CD4-positive, alpha-beta T cell (primary cell): Measurements from ENCODE around the gene CXCL17. TPM values are rescaled to one million over a fixed set of nuclear protein-coding genes. Genes with fewer than 3 reads are reported as not detected.
A peak's percentile ranks its signal among the peaks of the same experiment; 100 is the strongest.

Experiments
- ATAC-seq: fragments of 200-7000 bp; cut with Tn5 transposase; one replicate; pipeline ENCODE4 v1.10.0; 2022; ENCODE audit warnings: mild to moderate bottlenecking; ENCODE audit not compliant: poor library complexity
- CTCF ChIA-PET: fragments of 350-600 bp; sonication (Branson Sonifier 250); formaldehyde crosslinking; loops from one replicate; lab custom pipeline; 2021; ENCODE audit warnings: antibody characterized with exemption, inconsistent platforms; lab: Charles Lee
- POLR2A ChIA-PET: fragments of 350-600 bp; sonication (Branson Sonifier 250); formaldehyde crosslinking; loops from one replicate; lab custom pipeline; 2021; ENCODE audit warnings: antibody characterized with exemption, inconsistent platforms; lab: Charles Lee
- DNase-seq, 14 experiments: peaks; one replicate each; pipeline ENCODE4 v3.0.0-alpha.2; 2013 to 2020; ENCODE audit warnings: mixed read lengths in 2 of 14
- H3K27ac ChIP-seq, 2 donors: one replicate each; pipeline versions ENCODE4 v1.5.1 to v1.7.0; 2013; ENCODE audit warnings: low read length in 2 of 2, low read depth in 1 of 2, mild to moderate bottlenecking in 1 of 2
- H3K27me3 ChIP-seq, 2 experiments: 1 replicate in 1 of 2; 2 replicates in 1 of 2; pipeline versions ENCODE4 v1.6.1 to v1.7.0; 2013; ENCODE audit warnings: low read length in 2 of 2, control low read depth in 1 of 2, mild to moderate bottlenecking in 1 of 2, moderate library complexity in 1 of 2; ENCODE audit not compliant: insufficient read depth in 2 of 2, control insufficient read depth in 1 of 2
- H3K36me3 ChIP-seq: one replicate; pipeline ENCODE4 v1.6.1; 2013; ENCODE audit warnings: low read length, control low read depth; ENCODE audit not compliant: insufficient read depth
- H3K4me1 ChIP-seq: one replicate; pipeline ENCODE4 v1.6.1; 2013; ENCODE audit warnings: low read length, control low read depth; ENCODE audit not compliant: insufficient read depth
- H3K4me3 ChIP-seq: one replicate; pipeline ENCODE4 v1.5.1; 2013; ENCODE audit warnings: mild to moderate bottlenecking, low read length, moderate library complexity
- H3K9me3 ChIP-seq, 2 experiments: 1 replicate in 1 of 2; 2 replicates in 1 of 2; pipeline versions ENCODE4 v1.6.1 to v1.7.0; 2013; ENCODE audit warnings: low read length in 2 of 2, mild to moderate bottlenecking in 2 of 2, control low read depth in 1 of 2, moderate library complexity in 1 of 2; ENCODE audit not compliant: control insufficient read depth in 1 of 2, insufficient read depth in 1 of 2
- H3K27ac Mint-ChIP-seq: one replicate; pipeline ENCODE4 v1.8.0; 2020; ENCODE audit warnings: mixed read lengths
- H3K27me3 Mint-ChIP-seq: one replicate; pipeline ENCODE4 v1.8.0; 2021; ENCODE audit warnings: mixed read lengths
- H3K36me3 Mint-ChIP-seq: one replicate; pipeline ENCODE4 v1.8.0; 2021; ENCODE audit warnings: low read depth, mixed read lengths
- H3K4me1 Mint-ChIP-seq: one replicate; pipeline ENCODE4 v1.8.0; 2021; ENCODE audit warnings: low read depth, mixed read lengths
- H3K4me3 Mint-ChIP-seq: one replicate; pipeline ENCODE4 v1.8.0; 2020; ENCODE audit warnings: mild to moderate bottlenecking, mixed read lengths
- H3K9me3 Mint-ChIP-seq: one replicate; pipeline ENCODE4 v1.8.0; 2020; ENCODE audit warnings: mixed read lengths
- CTCF ChIP-seq: fragments of 200-600 bp; IDR thresholded peaks from one replicate; pipeline ENCODE4 v1.8.0; 2022; ENCODE audit warnings: antibody characterized with exemption, mild to moderate bottlenecking
- intact Hi-C, 2 experiments: fragments of 100-400 bp; cut with DNase I in 1 of 2; cut with micrococcal nuclease in 1 of 2; formaldehyde crosslinking; loops; one replicate each; pipeline versions ENCODE4 v1.15.1 to v1.9.0; 2023 to 2025; cut with DNase I, micrococcal nuclease
- total RNA-seq, 174 experiments: library from RNA in 2 of 174; stranded (reverse) in 2 of 174; gene quantifications; one replicate each; pipeline ENCODE4 v1.2.3 and lab custom pipeline; 2021 to 2026

The CXCL17 gene
- total RNA-seq, 2 experiments from 2014 or later: not detected

GRCh38 chr19:42412227-42412626 is 30.5 kb downstream of the CXCL17 start:
- no peak for DNase-seq
- Mint-ChIP-seq H3K27ac (no peak overlapping the region), H3K36me3 (peaks cover 26% of the 10 kb centered on the region), H3K27me3 (no peaks in the 10 kb centered on the region), H3K4me3 (no peak overlapping the region), H3K4me1 (peaks cover 4% of the 10 kb centered on the region), H3K9me3 (no peaks in the 10 kb centered on the region)
- H3K4me1 ChIP-seq: peaks cover 3% of the 10 kb centered on the region
- peaks cover 24% of the 10 kb centered on the region for H3K36me3 ChIP-seq
- ChIA-PET CTCF (no interaction called here), POLR2A (no interaction called here)
- H3K9me3 ChIP-seq: no peaks in the 10 kb centered on the region
- no peaks in the 10 kb centered on the region for H3K27me3 ChIP-seq
- intact Hi-C loops: no loop called here
- no peak overlapping the region for H3K4me3 ChIP-seq
- ATAC-seq: no peak
- TF ChIP-seq CTCF: no peak
- no peak overlapping the region for H3K27ac ChIP-seq

- intact Hi-C loops: no loop called here
- CTCF ChIA-PET: no interaction called here
- peak overlapping the region; percentile 42 for H3K27ac Mint-ChIP-seq
- no peak for TF ChIP-seq CTCF
- POLR2A ChIA-PET: no interaction called here
- peaks cover 32% of the 10 kb centered on the region for H3K36me3 Mint-ChIP-seq
- peaks cover 4% of the 10 kb centered on the region for H3K4me1 Mint-ChIP-seq
- H3K9me3 Mint-ChIP-seq: no peaks in the 10 kb centered on the region
- no peaks in the 10 kb centered on the region for H3K27me3 ChIP-seq
- DNase-seq: no peak
- no peak overlapping the region for H3K4me3 Mint-ChIP-seq
- H3K36me3 ChIP-seq: peaks cover 28% of the 10 kb centered on the region
- no peaks in the 10 kb centered on the region for H3K27me3 Mint-ChIP-seq
- no peak for ATAC-seq
- no peak overlapping the region for H3K27ac ChIP-seq
- peaks cover 3% of the 10 kb centered on the region for H3K4me1 ChIP-seq
- H3K9me3 ChIP-seq: no peaks in the 10 kb centered on the region
- H3K4me3 ChIP-seq: no peak overlapping the region
Measured at GRCh38 chr19:42411581-42412178, 31.1 kb downstream of the CXCL17 start.

GRCh38 chr19:42410371-42410770 is 32.4 kb downstream of the CXCL17 start:
- Histone ChIP-seq H3K36me3 (peaks cover 37% of the 10 kb centered on the region), H3K27ac (no peak overlapping the region), H3K4me3 (no peak overlapping the region), H3K4me1 (peaks cover 3% of the 10 kb centered on the region), H3K9me3 (no peaks in the 10 kb centered on the region), H3K27me3 (no peaks in the 10 kb centered on the region)
- Mint-ChIP-seq H3K9me3 (no peaks in the 10 kb centered on the region), H3K27ac (no peak overlapping the region), H3K4me3 (no peak overlapping the region), H3K27me3 (no peaks in the 10 kb centered on the region), H3K36me3 (peaks cover 38% of the 10 kb centered on the region), H3K4me1 (peaks cover 4% of the 10 kb centered on the region)
- ChIA-PET POLR2A (no interaction called here), CTCF (no interaction called here)
- intact Hi-C loops: no loop called here
- no peak for ATAC-seq
- no peak for DNase-seq
- TF ChIP-seq CTCF: no peak
